ENCODE measurements around the gene PARP4.
"Not testable (repeated sequence)": the region's sequence is repeated elsewhere in the genome, so short reads cannot be mapped to it uniquely, and the experiment has no call there.

Gene PARP4

GRCh38 chr13:24506283-24506682 lies 6.3 kb downstream of the PARP4 start:
- DNase-seq (ENCODE audit: low read depth in 2 of 2): not testable (repeated sequence)

- DNase-seq (ENCODE audit: low read depth in 2 of 2): no peak
Measured at GRCh38 chr13:24505756-24506155, 6.8 kb downstream of the PARP4 start.

GRCh38 chr13:24505256-24505655 lies 7.3 kb downstream of the PARP4 start:
- no peak for DNase-seq (ENCODE audit: low read depth in 2 of 2)

DNA sequence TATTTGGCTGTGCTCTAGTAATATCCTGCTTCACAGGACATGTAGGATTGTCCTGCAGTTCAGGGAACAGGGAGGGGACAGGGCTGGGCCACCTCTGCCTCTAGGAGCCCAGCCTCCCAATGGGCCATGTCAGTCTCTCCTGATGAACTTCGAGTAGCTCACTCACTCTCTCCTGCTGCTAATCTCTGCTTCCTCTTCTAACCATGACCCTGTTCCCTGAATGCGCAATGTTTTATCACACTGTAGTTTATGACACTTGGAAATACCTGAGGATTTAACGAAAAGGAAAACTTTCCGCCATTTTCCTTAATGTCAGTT lies 9.2 kb downstream of the PARP4 start:
- no peak for DNase-seq (ENCODE audit: low read depth in 2 of 2)

DNA sequence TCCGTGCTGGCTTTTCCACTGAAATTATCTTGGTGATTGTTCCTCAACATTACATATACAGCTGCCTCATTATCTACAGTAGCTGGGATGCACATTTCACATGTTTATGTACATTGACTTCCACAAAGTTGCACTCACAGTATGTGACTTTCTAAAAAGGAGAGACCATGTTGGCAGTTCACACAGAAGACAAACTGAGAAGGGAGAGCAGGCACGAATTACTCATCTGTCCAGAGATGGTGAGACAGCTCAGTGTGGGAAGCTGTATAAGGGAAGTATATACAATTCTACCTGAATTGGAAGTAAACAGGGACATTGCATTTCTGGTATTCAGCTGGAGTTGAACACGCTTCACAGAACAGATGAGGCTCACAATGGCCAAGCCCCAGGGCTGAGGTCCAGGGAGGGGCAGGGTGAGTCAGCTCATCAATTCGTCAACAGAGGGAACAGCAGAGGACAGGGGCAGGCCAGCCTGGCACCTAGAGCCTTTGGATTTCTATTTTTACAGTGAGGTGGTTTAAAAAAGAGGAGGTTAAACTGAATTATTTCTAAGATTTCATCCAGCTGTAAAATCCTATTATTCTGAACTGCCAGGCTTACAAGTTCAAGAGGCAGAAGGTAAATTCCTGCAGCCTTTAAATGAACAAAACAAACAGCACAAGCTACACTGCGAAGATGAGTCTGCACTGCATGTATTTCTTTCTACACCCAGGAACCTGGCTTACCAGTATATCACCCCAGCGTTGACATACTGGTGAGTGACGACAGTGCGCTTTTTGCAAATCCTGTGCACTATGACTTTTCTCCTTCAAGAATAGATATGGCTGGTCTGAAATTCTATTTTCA lies 9.8 kb downstream of the PARP4 start:
- no peak for DNase-seq (ENCODE audit: low read depth in 2 of 2)

DNA sequence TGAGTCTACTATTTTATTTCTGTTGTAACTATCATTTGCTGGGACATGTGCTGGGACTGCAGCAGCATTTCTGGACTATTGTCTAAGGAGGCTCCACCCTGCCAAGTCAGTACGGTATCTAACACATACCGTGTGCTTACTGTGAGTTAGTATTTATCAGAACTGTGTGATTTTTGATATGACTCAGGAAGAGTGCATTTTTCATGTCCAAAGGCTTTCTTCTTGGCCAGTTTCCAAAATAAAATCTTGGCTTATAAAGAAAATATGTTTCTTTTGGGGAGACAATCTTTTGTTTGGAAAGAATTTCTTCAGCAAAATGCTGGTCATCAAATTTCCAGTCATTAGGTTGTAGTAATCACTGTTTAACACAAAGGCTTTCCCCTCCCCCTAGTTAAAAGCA lies 11.6 kb downstream of the PARP4 start:
- no peak for DNase-seq (ENCODE audit: low read depth in 2 of 2)

DNA sequence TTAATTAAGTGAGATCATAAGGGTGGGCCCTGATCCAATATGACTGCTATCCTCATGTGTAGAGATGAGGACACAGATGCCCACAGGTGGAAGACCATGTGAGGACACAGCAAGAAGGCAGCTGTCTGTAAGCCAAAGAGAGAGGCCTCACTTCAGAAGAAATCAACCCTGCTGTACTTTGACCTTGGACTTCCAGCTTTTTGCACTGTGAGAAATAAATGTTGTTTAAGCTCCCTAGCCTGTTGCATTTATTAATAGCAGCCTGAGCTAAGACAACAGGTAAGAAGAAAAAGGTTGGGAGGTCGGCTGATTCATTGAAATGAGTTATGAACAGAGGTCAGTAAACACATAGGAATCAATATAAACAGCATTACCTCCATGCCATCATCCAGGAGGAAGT lies 14.8 kb downstream of the PARP4 start:
- DNase-seq (ENCODE audit: low read depth in 2 of 2): no peak

DNA sequence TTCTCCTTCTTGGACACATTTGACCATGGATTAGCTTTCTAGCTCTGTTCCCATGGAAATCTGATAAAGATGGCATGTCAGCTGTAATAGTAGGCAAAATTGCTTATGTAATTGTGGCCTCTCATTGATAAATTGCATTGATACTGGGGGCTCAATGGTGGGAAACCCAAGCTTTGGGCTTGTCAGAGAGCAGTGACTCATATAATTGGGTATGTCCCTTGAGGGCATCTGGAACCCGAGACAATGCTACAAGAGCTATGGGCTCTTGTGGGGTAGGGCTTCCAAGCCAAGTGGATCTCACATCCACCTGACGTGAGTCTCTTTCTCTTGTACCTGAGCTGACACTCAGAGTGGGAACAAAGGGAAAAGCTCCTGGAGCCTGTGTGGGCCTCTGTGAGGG lies 16.3 kb downstream of the PARP4 start:
- DNase-seq (ENCODE audit: low read depth in 2 of 2): not testable (repeated sequence)

DNA sequence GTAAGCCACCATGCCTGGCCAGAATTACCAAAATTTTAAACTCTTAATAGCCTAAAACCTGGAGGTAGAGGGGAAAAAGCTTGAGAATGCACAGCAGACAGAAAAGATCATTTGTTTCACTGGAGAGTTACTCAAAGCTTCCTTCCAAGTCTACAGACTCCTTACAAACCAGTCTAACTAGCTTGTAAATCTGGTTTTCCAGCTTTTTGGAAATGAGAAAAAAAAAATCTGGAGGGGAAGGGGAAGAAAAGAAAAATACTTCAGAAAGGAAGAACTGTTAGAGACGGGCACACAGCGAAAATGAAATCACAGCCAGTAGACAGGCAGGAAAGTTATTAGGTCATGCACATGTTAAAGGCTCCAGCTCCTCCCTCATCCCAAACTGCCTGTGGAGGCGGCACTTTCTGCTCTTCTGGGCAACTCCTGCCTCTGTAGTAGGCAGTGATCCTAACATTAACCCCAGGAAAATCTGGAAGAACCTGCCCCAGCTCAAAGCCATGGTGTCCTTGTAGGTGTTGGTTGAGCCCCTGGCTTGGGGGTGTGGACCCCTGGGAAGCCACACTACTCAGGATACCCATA lies 17.3 kb downstream of the PARP4 start:
- DNase-seq (ENCODE audit: low read depth in 2 of 2): no peak

DNA sequence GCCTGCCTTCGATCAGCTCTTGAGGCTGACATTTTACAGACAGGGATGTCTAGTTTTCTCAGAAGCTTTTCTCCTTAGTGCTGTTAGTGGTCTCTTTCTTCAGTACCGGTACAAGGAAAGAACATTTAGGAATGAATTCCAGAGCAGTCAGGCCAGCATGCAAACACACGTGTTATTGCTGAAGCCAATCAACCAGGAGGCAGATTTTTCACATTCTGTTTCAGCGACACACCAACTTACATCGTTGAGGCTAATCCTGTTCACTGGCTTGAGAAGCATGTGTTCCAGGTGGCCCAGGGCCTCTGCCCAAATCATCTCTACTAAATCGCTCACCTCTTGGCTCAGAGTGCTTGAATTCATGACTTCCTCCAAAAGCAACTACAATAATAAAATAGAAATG lies 19.2 kb downstream of the PARP4 start:
- no peak for DNase-seq (ENCODE audit: low read depth in 2 of 2)

GRCh38 chr13:24491845-24492244 lies 20.7 kb downstream of the PARP4 start:
- DNase-seq (ENCODE audit: low read depth in 2 of 2): no peak

GRCh38 chr13:24489721-24490120 lies 22.9 kb downstream of the PARP4 start:
- no peak for DNase-seq (ENCODE audit: low read depth in 2 of 2)

GRCh38 chr13:24488092-24488491 lies 24.5 kb downstream of the PARP4 start:
- not testable (repeated sequence) for DNase-seq (ENCODE audit: low read depth in 2 of 2)

GRCh38 chr13:24486017-24486657 lies 26.4 kb downstream of the PARP4 start:
- DNase-seq (ENCODE audit: low read depth in 2 of 2): not testable (repeated sequence)

GRCh38 chr13:24473686-24474085 lies 38.9 kb downstream of the PARP4 start:
- no peak for DNase-seq (ENCODE audit: low read depth in 2 of 2)

GRCh38 chr13:24472129-24472528 lies 40.4 kb downstream of the PARP4 start:
- not testable (repeated sequence) for DNase-seq (ENCODE audit: low read depth in 2 of 2)

- DNase-seq (ENCODE audit: low read depth in 2 of 2): no peak
Measured at GRCh38 chr13:24463078-24463477, 49.5 kb downstream of the PARP4 start.

GRCh38 chr13:24460256-24460655 lies 52.3 kb downstream of the PARP4 start:
- no peak for DNase-seq (ENCODE audit: low read depth in 2 of 2)

DNA sequence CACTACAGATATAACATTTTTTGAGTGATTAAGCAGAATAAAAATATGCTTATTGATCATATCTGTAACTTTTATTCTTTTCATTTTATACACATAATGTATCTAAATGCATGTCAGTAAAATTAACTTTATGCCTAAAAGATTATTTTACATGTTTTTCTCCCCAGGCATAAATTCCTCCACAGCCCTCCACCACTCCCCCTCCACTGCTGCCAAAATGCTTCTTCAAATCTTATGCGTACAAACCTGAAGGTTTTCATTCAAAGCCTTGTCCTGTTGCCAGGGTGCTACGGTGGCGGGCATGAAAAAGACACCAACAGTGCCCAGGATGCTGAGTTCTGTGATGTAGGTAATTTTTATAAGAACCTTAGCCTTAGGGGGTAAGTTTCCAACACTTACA lies 52.9 kb downstream of the PARP4 start:
- no peak for DNase-seq (ENCODE audit: low read depth in 2 of 2)

GRCh38 chr13:24459234-24459633 lies 53.3 kb downstream of the PARP4 start:
- no peak for DNase-seq (ENCODE audit: low read depth in 2 of 2)

DNA sequence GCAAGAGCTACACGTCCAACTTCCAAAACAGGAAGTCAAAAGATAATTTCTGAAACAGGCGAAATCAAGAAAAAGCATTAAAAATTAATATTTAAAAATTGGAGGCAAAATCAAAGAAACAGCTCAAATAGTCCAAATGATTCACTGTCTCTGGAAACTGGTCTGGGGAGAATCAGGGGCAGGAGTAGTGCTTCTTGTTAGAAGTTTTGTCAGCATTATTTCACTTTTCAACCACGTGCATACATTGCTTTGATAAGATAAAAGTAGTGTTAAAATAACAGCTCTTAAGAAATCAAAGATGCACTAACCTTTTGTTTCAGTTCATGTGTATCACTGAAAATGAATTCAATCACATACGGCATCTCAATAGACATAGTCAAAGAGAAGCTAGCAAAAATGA lies 53.8 kb downstream of the PARP4 start:
- DNase-seq (ENCODE audit: low read depth in 2 of 2): no peak

DNA sequence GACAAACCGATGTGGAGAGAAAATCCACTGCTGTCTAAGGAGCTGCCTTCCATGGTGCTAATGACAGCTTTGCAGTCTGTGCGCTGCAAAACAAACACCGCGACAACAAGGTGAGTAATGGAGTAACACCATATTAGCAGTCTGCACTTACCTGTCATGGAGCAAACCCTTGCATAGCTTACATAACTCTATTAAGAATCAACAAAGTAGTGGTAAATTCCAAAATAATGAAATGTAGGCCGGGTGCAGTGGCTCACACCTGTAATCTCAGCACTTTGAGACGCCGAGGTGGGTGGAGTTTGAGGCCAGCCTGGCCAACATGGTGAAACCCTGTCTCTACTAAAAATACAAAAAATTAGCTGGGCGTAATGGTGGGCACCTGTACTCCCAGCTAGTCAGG lies 56.2 kb downstream of the PARP4 start:
- no peak for DNase-seq (ENCODE audit: low read depth in 2 of 2)

DNA sequence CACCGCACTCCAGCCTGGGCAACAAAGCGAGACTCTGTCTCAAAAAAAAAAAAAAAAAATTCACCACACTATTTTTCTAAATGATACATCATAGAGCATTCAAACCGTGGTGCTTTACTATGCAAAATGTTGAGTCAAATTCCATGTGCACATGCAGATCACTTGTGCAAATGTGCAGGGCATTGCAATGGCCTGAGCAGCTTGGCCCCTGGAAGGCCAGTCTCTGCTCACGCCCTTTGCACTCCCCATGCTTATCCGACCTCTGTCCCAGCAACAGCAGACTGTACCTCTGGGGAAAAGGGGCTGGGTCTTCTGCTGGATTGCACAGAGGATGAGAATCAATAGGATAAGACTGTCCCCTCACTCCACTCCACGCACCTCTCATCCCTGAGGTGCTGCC lies 58.5 kb downstream of the PARP4 start:
- no peak for DNase-seq (ENCODE audit: low read depth in 2 of 2)
